Fibroblast of lung (primary cell): Measurements from ENCODE around the gene IKBKG.

ENCODE experiments used
- EZH2 ChIP-seq: IDR thresholded peaks from 2 replicates; pipeline ENCODE4 v1.5.1; 2012; ENCODE audit warnings: low read length, control low read depth, mild to moderate bottlenecking; ENCODE audit errors: missing control alignments
- TF ChIP-seq, protein P1 (sequence below), 2 donors: IDR thresholded peaks in 1 of 2; conservative IDR thresholded peaks in 1 of 2; 1 replicate in 1 of 2; 2 replicates in 1 of 2; pipeline ENCODE4 v1.5.1; 2011 to 2012; ENCODE audit warnings: low read length in 2 of 2, control low read depth in 1 of 2, inconsistent platforms in 1 of 2, low read depth in 1 of 2, mild to moderate bottlenecking in 1 of 2

DNA sequence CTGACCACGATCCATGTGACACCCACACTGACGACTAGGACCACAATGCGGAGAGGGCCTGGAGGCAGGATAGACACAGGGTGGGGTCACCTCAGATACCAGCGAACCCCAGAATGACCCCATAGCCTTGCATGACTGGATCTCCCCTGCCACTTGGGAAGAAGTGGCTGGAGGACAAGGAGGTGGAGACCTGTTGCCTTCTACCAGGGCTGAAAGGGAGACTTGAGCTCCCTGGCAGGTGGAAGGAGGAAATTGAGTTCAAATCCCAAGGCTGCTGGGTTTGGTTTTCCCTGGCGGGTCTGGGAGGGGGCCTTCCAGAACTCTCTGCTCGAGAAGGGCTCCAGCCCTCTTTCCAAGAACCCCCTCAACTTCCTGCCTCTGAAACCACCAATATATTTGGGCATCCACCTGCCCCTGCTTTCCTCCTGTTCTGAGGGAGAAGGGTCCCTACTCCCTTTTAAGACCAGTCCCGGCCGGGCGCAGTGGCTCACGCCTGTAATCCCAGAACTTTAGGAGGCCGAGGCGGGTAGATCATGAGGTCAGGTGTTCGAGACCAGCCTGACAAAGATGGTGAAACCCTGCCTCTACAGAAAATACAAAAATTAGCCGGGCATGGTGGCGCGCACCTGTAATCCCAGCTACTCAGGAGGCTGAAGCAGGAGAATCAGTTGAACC lies 34.4 kb upstream of the IKBKG start:
- TF ChIP-seq EZH2 = no peak
- TF ChIP-seq, protein P1, sequence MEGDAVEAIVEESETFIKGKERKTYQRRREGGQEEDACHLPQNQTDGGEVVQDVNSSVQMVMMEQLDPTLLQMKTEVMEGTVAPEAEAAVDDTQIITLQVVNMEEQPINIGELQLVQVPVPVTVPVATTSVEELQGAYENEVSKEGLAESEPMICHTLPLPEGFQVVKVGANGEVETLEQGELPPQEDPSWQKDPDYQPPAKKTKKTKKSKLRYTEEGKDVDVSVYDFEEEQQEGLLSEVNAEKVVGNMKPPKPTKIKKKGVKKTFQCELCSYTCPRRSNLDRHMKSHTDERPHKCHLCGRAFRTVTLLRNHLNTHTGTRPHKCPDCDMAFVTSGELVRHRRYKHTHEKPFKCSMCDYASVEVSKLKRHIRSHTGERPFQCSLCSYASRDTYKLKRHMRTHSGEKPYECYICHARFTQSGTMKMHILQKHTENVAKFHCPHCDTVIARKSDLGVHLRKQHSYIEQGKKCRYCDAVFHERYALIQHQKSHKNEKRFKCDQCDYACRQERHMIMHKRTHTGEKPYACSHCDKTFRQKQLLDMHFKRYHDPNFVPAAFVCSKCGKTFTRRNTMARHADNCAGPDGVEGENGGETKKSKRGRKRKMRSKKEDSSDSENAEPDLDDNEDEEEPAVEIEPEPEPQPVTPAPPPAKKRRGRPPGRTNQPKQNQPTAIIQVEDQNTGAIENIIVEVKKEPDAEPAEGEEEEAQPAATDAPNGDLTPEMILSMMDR (conservative IDR thresholded peaks at IDR 0.05 in 1 of 2, IDR thresholded peaks at IDR 0.05 in 1 of 2; ENCODE audit: low read depth in 1 of 2, low read length in 2 of 2) = no peak
